Fibroblast of villous mesenchyme (primary cell): ENCODE data around the gene TERC. TPM values are rescaled to one million over a fixed set of nuclear protein-coding genes. Genes with fewer than 3 reads are reported as not detected.

ENCODE experiments used
- DNase-seq: peaks from one replicate; pipeline ENCODE4 v3.0.0-alpha.2; 2010; ENCODE audit warnings: low read depth
- H3K4me3 ChIP-seq: 2 replicates; pipeline ENCODE4 v1.5.1; 2011; ENCODE audit warnings: low read depth, mild to moderate bottlenecking, low read length
- total RNA-seq: library from RNA; depleted of rRNA; stranded (reverse); fragments of >200 nt; gene quantifications from 2 replicates; pipeline ENCODE4 v1.2.3, GENCODE V29; 2012
- TF ChIP-seq, protein P1 (sequence below): IDR thresholded peaks from 2 replicates; pipeline ENCODE4 v1.5.1; 2012; ENCODE audit warnings: low read depth, mild to moderate bottlenecking, low read length; ENCODE audit not compliant: insufficient read depth

TERC gene
- total RNA-seq, 1 donor = 175 TPM

DNA sequence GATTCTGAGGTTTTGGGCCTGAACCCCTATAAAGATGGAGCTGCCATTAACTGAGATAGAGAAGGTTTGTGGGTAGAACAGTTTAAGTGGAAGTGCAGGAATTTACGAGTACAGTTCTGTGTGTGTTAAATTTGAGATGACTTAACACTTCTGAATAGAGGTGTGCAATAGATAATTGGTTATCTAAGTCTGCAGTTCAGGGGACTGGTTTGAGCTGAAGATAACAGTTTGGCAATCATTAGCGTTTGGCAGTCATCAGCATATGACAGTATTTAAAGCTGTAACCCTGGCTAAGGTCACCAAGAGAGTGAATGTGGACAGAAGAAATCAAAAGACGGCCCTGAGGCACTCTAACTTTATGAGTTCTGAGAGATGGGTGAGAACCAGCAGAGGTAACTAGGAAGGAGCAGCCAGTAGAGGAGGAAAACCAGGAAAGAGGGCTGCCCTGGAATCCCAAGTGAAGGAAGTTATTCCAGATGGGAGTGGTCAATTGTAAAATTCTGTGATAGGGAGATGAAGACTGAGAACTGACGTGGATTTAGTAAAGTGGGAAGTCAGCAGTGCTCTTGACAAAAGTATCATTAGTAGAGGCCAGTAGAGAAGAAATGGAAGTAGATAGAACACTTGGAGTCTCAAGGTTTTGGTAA, 16.5 kb upstream of the TERC start:
- DNase-seq = no peak
- TF ChIP-seq, protein P1, sequence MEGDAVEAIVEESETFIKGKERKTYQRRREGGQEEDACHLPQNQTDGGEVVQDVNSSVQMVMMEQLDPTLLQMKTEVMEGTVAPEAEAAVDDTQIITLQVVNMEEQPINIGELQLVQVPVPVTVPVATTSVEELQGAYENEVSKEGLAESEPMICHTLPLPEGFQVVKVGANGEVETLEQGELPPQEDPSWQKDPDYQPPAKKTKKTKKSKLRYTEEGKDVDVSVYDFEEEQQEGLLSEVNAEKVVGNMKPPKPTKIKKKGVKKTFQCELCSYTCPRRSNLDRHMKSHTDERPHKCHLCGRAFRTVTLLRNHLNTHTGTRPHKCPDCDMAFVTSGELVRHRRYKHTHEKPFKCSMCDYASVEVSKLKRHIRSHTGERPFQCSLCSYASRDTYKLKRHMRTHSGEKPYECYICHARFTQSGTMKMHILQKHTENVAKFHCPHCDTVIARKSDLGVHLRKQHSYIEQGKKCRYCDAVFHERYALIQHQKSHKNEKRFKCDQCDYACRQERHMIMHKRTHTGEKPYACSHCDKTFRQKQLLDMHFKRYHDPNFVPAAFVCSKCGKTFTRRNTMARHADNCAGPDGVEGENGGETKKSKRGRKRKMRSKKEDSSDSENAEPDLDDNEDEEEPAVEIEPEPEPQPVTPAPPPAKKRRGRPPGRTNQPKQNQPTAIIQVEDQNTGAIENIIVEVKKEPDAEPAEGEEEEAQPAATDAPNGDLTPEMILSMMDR = no peak

GRCh38 chr3:169780742-169781141, 15.9 kb upstream of the TERC start:
- no peak overlapping the region for H3K4me3 ChIP-seq
- no peak for DNase-seq
- TF ChIP-seq, protein P1 = no peak

More for the DNA sequence above, 16.5 kb upstream of the TERC start:
- no peak overlapping the region for H3K4me3 ChIP-seq

- TF ChIP-seq, protein P1 = no peak
- DNase-seq = no peak
Measured at GRCh38 chr3:169777822-169778221, 13.0 kb upstream of the TERC start.

GRCh38 chr3:169774186-169774585, 9.3 kb upstream of the TERC start:
- no peak for DNase-seq
- TF ChIP-seq, protein P1 = no peak
- H3K4me3 ChIP-seq = peak overlapping the region; percentile 91

More at GRCh38 chr3:169777822-169778221, 13.0 kb upstream of the TERC start:
- no peak overlapping the region for H3K4me3 ChIP-seq

DNA sequence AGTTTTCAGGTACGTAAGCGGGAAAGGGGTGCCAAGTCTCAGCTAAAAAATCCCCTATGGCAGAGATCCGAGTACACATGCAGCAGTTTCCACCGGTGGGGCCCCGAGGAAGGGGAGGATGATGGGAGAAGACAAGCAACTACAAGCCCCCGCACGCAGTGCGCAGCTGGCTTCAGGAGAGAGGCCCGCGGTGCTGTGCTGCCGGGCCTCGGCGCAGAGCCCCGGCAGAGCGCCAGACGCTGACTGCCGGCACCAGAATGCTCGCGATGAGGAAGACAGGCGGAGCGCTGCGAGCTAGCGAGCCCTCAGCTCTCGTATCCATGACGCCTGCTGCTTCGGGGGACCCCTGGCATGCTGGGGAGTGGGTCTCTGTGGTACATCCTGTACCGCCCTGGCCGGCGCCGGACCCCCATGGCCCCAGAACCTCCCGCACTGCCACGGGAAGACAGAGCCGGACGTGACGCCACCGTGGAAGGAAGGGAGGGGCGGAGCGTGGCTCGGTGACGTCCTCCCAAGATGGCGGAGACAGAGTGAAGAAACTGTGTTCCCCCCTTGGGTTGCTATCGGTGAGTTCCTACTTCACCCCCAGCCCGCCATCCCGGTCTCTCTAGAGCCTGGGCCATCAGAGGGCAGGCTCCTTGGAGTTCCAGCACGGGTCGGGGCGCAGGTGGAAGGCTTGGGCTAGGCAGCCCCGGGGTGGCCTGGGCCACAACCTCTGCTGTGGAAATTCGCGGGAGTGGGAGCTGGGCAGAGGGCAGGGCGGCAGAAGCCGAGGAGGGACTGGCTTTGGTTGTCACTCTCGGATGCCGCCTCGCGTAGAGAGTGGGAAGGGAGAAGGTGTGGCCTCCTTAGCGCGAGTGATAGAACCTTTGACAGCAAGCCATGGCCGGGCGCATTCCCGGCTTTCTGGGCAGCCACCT, 8.3 kb upstream of the TERC start, which contains the start of gene MYNN:
MYNN (plus strand) TSS at position 500 of the 920 bp plus-strand sequence. CDS start 900 bp downstream, outside the sequence.
- peak within 1 kb of the TSS; percentile 91 for H3K4me3 ChIP-seq
- TF ChIP-seq, protein P1 = peak; percentile 23
- peak; percentile 90 for DNase-seq

DNA sequence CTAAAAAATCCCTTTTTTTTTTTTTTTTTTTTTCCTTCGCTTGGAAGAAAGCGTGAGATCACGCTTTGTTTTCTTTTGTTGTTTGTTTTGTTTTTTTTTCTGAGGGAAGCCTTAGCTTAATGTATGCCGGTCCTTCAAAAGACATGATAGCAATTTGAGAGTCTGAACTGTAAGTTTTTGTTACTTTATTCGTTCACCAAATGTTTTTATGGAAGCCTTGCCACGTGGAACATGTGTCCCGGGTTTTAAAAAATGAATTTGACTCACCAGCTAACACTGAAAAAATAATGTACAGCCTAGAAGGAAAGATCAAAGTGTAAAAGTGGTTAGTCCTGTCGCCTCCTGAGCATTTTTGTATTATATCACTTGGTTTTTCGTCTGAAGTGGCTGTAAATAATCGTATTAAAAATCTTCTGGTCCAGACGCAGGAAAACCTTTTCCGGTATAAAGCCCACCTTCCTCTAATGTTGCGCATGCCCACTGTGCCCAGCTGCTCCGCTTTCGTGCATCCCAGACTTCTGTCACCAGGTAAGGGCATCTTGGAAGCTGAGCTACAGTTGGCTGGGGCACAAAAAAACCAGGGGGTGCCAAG, 7.5 kb upstream of the TERC start:
- TF ChIP-seq, protein P1 = no peak
- DNase-seq = peak; percentile 83
- H3K4me3 ChIP-seq = peak overlapping the region; percentile 91
